WTC11 (cell line): ENCODE measurements around the gene SLC12A4.

ENCODE experiments used
- CREM ChIP-seq: sonication (generic); formaldehyde crosslinking; IDR thresholded peaks from 2 replicates; pipeline ENCODE4 v1.8.1; 2022; ENCODE audit warnings: mild to moderate bottlenecking, missing genetic modification reagents, moderate library complexity
- FOXP4 ChIP-seq: sonication (generic); formaldehyde crosslinking; IDR thresholded peaks from 2 replicates; pipeline ENCODE4 v1.8.0; 2022; ENCODE audit warnings: mild to moderate bottlenecking, missing genetic modification reagents
- MXD4 ChIP-seq: fragments of 250-450 bp; sonication (Bioruptor Pico); IDR thresholded peaks from 2 replicates; pipeline ENCODE4 v1.8.0; 2021; ENCODE audit warnings: mild to moderate bottlenecking, moderate library complexity, borderline replicate concordance
- TEAD1 ChIP-seq: sonication (generic); formaldehyde crosslinking; IDR thresholded peaks from 2 replicates; pipeline ENCODE4 v1.8.0; 2022; ENCODE audit warnings: mild to moderate bottlenecking, missing genetic modification reagents
- USF2 ChIP-seq: sonication (generic); formaldehyde crosslinking; IDR thresholded peaks from 2 replicates; pipeline ENCODE4 v1.8.1; 2023; ENCODE audit warnings: mild to moderate bottlenecking, missing genetic modification reagents, moderate library complexity
- ZBTB21 ChIP-seq: sonication (generic); formaldehyde crosslinking; IDR thresholded peaks from 2 replicates; pipeline ENCODE4 v1.8.1; 2023; ENCODE audit warnings: mild to moderate bottlenecking, missing genetic modification reagents, borderline replicate concordance
- ZNF232 ChIP-seq: sonication (generic); formaldehyde crosslinking; IDR thresholded peaks from 2 replicates; pipeline ENCODE4 v1.8.0; 2022; ENCODE audit warnings: mild to moderate bottlenecking, missing genetic modification reagents
- ZNF263 ChIP-seq: sonication (generic); formaldehyde crosslinking; IDR thresholded peaks from 2 replicates; pipeline ENCODE4 v1.8.1; 2022; ENCODE audit warnings: low read depth, mild to moderate bottlenecking, moderate library complexity, missing genetic modification reagents
- ZNF317 ChIP-seq: sonication (generic); formaldehyde crosslinking; IDR thresholded peaks from 2 replicates; pipeline ENCODE4 v1.8.1; 2023; ENCODE audit warnings: low read depth, mild to moderate bottlenecking, moderate library complexity, missing genetic modification reagents, borderline replicate concordance
- TF ChIP-seq, protein P1 (sequence below): fragments of 200-600 bp; IDR thresholded peaks from 2 replicates; pipeline ENCODE4 v1.8.0; 2022; ENCODE audit warnings: antibody characterized with exemption
- TF ChIP-seq, protein P2 (sequence below): sonication (generic); formaldehyde crosslinking; IDR thresholded peaks from 2 replicates; pipeline ENCODE4 v1.8.1; 2023; ENCODE audit warnings: mild to moderate bottlenecking, missing genetic modification reagents, borderline replicate concordance
- TF ChIP-seq, protein P3 (sequence below): sonication (generic); formaldehyde crosslinking; IDR thresholded peaks from 2 replicates; pipeline ENCODE4 v1.8.1; 2022; ENCODE audit warnings: low read depth, missing genetic modification reagents, borderline replicate concordance

GRCh38 chr16:67949645-67950044 is 18.8 kb downstream of the SLC12A4 start:
- TF ChIP-seq, protein P1, sequence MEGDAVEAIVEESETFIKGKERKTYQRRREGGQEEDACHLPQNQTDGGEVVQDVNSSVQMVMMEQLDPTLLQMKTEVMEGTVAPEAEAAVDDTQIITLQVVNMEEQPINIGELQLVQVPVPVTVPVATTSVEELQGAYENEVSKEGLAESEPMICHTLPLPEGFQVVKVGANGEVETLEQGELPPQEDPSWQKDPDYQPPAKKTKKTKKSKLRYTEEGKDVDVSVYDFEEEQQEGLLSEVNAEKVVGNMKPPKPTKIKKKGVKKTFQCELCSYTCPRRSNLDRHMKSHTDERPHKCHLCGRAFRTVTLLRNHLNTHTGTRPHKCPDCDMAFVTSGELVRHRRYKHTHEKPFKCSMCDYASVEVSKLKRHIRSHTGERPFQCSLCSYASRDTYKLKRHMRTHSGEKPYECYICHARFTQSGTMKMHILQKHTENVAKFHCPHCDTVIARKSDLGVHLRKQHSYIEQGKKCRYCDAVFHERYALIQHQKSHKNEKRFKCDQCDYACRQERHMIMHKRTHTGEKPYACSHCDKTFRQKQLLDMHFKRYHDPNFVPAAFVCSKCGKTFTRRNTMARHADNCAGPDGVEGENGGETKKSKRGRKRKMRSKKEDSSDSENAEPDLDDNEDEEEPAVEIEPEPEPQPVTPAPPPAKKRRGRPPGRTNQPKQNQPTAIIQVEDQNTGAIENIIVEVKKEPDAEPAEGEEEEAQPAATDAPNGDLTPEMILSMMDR, result no peak
- TF ChIP-seq, protein P2, sequence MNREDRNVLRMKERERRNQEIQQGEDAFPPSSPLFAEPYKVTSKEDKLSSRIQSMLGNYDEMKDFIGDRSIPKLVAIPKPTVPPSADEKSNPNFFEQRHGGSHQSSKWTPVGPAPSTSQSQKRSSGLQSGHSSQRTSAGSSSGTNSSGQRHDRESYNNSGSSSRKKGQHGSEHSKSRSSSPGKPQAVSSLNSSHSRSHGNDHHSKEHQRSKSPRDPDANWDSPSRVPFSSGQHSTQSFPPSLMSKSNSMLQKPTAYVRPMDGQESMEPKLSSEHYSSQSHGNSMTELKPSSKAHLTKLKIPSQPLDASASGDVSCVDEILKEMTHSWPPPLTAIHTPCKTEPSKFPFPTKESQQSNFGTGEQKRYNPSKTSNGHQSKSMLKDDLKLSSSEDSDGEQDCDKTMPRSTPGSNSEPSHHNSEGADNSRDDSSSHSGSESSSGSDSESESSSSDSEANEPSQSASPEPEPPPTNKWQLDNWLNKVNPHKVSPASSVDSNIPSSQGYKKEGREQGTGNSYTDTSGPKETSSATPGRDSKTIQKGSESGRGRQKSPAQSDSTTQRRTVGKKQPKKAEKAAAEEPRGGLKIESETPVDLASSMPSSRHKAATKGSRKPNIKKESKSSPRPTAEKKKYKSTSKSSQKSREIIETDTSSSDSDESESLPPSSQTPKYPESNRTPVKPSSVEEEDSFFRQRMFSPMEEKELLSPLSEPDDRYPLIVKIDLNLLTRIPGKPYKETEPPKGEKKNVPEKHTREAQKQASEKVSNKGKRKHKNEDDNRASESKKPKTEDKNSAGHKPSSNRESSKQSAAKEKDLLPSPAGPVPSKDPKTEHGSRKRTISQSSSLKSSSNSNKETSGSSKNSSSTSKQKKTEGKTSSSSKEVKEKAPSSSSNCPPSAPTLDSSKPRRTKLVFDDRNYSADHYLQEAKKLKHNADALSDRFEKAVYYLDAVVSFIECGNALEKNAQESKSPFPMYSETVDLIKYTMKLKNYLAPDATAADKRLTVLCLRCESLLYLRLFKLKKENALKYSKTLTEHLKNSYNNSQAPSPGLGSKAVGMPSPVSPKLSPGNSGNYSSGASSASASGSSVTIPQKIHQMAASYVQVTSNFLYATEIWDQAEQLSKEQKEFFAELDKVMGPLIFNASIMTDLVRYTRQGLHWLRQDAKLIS (CRISPR knock-in tag), result no peak
- no peak for TF ChIP-seq ZNF232 (CRISPR knock-in tag)
- TF ChIP-seq USF2 (CRISPR knock-in tag), result no peak
- no peak for TF ChIP-seq MXD4 (CRISPR knock-in tag)
- TF ChIP-seq, protein P3, sequence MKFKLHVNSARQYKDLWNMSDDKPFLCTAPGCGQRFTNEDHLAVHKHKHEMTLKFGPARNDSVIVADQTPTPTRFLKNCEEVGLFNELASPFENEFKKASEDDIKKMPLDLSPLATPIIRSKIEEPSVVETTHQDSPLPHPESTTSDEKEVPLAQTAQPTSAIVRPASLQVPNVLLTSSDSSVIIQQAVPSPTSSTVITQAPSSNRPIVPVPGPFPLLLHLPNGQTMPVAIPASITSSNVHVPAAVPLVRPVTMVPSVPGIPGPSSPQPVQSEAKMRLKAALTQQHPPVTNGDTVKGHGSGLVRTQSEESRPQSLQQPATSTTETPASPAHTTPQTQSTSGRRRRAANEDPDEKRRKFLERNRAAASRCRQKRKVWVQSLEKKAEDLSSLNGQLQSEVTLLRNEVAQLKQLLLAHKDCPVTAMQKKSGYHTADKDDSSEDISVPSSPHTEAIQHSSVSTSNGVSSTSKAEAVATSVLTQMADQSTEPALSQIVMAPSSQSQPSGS (CRISPR knock-in tag), result no peak
- no peak for TF ChIP-seq CREM (CRISPR knock-in tag)
- TF ChIP-seq ZNF317, result no peak
- no peak for TF ChIP-seq ZBTB21 (CRISPR knock-in tag)
- no peak for TF ChIP-seq ZNF263 (CRISPR knock-in tag)
- TF ChIP-seq FOXP4, result no peak
- TF ChIP-seq TEAD1 (CRISPR knock-in tag), result no peak
